ENCODE measurements around the gene SLC8B1. TPM values are rescaled to one million over a fixed set of nuclear protein-coding genes. Genes with fewer than 3 reads are reported as not detected.

SLC8B1 gene
- total and polyA plus RNA-seq, 4 donors: 9.9 to 23.8 (median 14.2) TPM

DNA sequence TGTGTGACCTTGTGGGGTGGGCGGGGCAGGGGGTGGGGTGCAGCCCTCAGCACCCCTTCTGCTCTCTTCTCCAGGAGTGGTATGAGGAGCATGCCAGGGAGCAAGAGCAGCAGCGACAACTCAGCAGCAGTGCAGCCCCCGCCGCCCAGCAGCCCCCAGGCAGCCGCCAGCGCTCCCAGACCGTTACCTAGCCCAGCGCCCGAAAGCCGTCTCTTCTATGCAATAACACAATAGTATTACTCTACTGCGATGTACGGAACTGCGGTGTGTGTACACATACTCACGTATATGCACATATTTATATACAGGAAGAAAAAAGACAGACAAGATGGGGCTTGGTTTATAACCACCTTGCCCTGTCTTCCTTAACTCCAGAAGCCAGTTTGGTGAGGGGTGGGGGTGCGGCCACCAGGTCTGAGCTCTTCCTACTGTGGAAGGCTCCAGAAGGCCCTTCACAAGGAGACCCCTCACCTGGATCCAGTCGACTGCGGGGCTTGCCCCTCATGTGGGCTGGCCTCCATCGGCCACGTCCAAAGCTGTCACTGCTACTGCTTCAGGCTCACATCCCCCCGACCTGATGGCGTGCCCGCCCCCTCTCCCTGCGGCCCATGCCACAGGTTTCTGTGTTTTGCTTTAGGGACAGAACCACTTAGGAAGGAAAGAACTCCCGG is 38.9 kb downstream of the SLC8B1 start (continued):
- TF ChIP-seq SP1 (IDR thresholded peaks at IDR 0.05) (no peak), YY1 (IDR thresholded peaks at IDR 0.05) (no peak), RXRA (IDR thresholded peaks at IDR 0.05) (no peak), FOXA2 (IDR thresholded peaks at IDR 0.05) (no peak), EGR1 (IDR thresholded peaks at IDR 0.05; ENCODE audit: low read depth in 2 of 2) (no peak), HNF4A (conservative IDR thresholded peaks at IDR 0.05) (no peak), JUND (IDR thresholded peaks at IDR 0.05) (no peak), TAF1 (conservative IDR thresholded peaks at IDR 0.05) (no peak)
- TF ChIP-seq, protein P1, sequence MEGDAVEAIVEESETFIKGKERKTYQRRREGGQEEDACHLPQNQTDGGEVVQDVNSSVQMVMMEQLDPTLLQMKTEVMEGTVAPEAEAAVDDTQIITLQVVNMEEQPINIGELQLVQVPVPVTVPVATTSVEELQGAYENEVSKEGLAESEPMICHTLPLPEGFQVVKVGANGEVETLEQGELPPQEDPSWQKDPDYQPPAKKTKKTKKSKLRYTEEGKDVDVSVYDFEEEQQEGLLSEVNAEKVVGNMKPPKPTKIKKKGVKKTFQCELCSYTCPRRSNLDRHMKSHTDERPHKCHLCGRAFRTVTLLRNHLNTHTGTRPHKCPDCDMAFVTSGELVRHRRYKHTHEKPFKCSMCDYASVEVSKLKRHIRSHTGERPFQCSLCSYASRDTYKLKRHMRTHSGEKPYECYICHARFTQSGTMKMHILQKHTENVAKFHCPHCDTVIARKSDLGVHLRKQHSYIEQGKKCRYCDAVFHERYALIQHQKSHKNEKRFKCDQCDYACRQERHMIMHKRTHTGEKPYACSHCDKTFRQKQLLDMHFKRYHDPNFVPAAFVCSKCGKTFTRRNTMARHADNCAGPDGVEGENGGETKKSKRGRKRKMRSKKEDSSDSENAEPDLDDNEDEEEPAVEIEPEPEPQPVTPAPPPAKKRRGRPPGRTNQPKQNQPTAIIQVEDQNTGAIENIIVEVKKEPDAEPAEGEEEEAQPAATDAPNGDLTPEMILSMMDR (IDR thresholded peaks at IDR 0.05; ENCODE audit: low read depth, low read length, missing input control): no peak

DNA sequence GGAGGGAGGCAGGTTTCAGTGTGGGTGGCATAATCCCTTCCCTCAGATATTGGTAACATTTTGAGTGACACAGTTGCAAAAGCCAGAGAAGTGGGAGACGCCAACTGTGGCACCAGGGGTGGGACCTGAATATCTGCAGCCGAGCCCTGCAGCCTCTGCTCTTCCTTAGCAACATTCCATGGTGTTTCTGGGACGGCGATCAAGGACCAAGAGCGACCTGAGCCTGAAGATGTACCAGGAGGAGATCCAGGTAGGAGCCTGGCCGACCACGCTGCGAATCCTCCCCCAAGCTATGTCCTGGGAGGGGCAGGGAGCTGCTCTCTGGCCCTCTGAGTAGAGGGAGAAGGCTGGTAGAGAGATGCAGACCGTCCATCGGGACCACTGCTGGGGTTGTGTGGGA is 41.8 kb downstream of the SLC8B1 start:
- Histone ChIP-seq H3K9ac (ENCODE audit: low read depth in 1 of 2, low read length in 2 of 2) (no peak overlapping the region), H3K9me3 (ENCODE audit: control insufficient read depth in 4 of 4, low read length in 3 of 4) (no peaks in the 10 kb centered on the region), H3K27me3 (ENCODE audit: control insufficient read depth in 4 of 4, insufficient read depth in 4 of 4, low read length in 3 of 4) (no peaks in the 10 kb centered on the region), H3K4me3 (ENCODE audit: low read depth in 1 of 3, low read length in 3 of 3) (no peak overlapping the region), H3K27ac (ENCODE audit: low read depth in 1 of 2, low read length in 2 of 2) (no peak overlapping the region), H3K36me3 (ENCODE audit: control insufficient read depth in 4 of 4, insufficient read depth in 3 of 4, low read depth in 1 of 4, low read length in 3 of 4) (peaks cover 17 to 71% (median 41%) of the 10 kb centered on the region in 4 donors), H3K4me1 (ENCODE audit: control insufficient read depth in 4 of 4, insufficient read depth in 4 of 4, low read length in 3 of 4) (peaks cover 7 to 19% (median 16%) of the 10 kb centered on the region in 4 donors)
- TF ChIP-seq ATF3 (IDR thresholded peaks at IDR 0.05): no peak
- 97% methylated on average over 10 of the region's 10 CpGs for WGBS
- DNase-seq (ENCODE audit: low spot score): no peak

- H3K27ac ChIP-seq (ENCODE audit: low read depth in 1 of 2, low read length in 2 of 2): no peak overlapping the region
- no peak for TF ChIP-seq TAF1 (conservative IDR thresholded peaks at IDR 0.05)
- no peak for TF ChIP-seq SP1 (IDR thresholded peaks at IDR 0.05)
- TF ChIP-seq, protein P1 (IDR thresholded peaks at IDR 0.05; ENCODE audit: low read depth, low read length, missing input control): no peak
- no peak for TF ChIP-seq ZBTB33 (IDR thresholded peaks at IDR 0.05)
- TF ChIP-seq RAD21 (IDR thresholded peaks at IDR 0.05): no peak
- TF ChIP-seq MAX (IDR thresholded peaks at IDR 0.05): no peak
- no peak for TF ChIP-seq NR2F2 (IDR thresholded peaks at IDR 0.05)
- TF ChIP-seq YY1 (IDR thresholded peaks at IDR 0.05): no peak
- no peak for TF ChIP-seq GABPA (IDR thresholded peaks at IDR 0.05 in 1 of 2, conservative IDR thresholded peaks at IDR 0.05 in 1 of 2)
- TF ChIP-seq EGR1 (IDR thresholded peaks at IDR 0.05; ENCODE audit: low read depth in 2 of 2): no peak
- H3K4me1 ChIP-seq (ENCODE audit: control insufficient read depth in 4 of 4, insufficient read depth in 4 of 4, low read length in 3 of 4): peaks cover 4 to 13% (median 11%) of the 10 kb centered on the region in 4 donors
- 93% methylated on average over 7 of the region's 7 CpGs for WGBS
- no peak for DNase-seq (ENCODE audit: low spot score)
- no peaks in the 10 kb centered on the region for H3K27me3 ChIP-seq (ENCODE audit: control insufficient read depth in 4 of 4, insufficient read depth in 4 of 4, low read length in 3 of 4)
- peaks cover 17 to 76% (median 42%) of the 10 kb centered on the region in 4 donors for H3K36me3 ChIP-seq (ENCODE audit: control insufficient read depth in 4 of 4, insufficient read depth in 3 of 4, low read depth in 1 of 4, low read length in 3 of 4)
- no peak overlapping the region for H3K9ac ChIP-seq (ENCODE audit: low read depth in 1 of 2, low read length in 2 of 2)
- H3K9me3 ChIP-seq (ENCODE audit: control insufficient read depth in 4 of 4, low read length in 3 of 4): no peaks in the 10 kb centered on the region
- no peak overlapping the region for H3K4me3 ChIP-seq (ENCODE audit: low read depth in 1 of 3, low read length in 3 of 3)
Measured at GRCh38 chr12:113292547-113292946, 42.4 kb downstream of the SLC8B1 start.
